ENCODE measurements around the gene PLA2G7.
A peak's percentile ranks its signal among the peaks of the same experiment; 100 is the strongest.
"Not testable (repeated sequence)": the region's sequence is repeated elsewhere in the genome, so short reads cannot be mapped to it uniquely, and the experiment has no call there.

Gene PLA2G7

DNA sequence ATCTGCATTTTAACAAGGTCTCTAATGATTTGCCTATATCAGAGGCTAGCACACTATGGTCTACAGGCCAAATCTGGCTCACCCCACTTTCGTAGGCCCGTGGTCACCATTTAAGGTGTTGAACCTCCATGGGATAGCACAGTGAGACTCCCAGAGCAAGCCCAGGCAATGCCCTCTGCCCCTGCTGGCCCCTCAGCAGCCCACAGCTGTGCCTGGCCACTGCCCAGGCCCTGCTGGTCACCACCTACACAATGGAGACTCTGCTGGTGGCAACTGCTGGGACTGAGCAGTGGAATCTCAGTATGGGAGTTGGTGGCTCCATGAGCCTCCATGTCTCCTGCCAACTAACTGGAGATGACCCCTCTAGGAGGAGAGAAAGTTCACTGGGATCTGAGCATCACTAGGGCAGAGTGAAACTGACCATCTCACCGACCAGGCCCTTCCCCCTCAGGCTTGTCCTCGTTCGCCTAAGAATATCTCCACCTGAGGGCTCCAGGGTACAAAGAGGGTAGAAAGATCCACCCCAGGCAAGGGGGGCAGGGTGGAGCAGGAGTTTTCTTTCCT, 13.8 kb upstream of the PLA2G7 start:
- no peak for DNase-seq (ENCODE audit: low spot score)

DNA sequence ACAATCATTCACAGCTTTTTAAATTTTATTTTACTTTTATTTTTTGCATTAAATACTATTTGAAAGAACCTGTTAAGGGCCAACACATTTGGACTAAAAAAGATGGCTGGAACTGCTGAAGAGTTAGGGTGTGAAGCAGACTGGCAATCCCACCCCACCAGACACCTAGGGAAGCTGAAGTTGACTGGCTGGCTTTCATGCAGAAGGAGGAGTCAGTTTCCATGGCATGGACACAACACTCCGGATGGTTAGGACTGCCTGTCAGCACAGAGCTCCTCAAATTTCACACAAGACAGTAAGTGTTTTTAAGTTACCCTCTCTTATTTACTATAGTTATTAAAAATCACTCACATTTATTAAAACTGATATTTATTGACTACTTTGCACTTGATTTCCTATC, 11.5 kb upstream of the PLA2G7 start, which contains the start of gene ANKRD66:
TSS of gene ANKRD66 (plus strand) at position 238 of the 400 bp plus-strand sequence. CDS start 5,016 bp downstream, outside the sequence.
- no peak for DNase-seq (ENCODE audit: low spot score)

GRCh38 chr6:46745973-46746372, 10.8 kb upstream of the PLA2G7 start:
- no peak for DNase-seq (ENCODE audit: low spot score)

- not testable (repeated sequence) for DNase-seq (ENCODE audit: low spot score)
These were observed 9.1 kb upstream of the PLA2G7 start for GRCh38 chr6:46744159-46744725.

GRCh38 chr6:46743425-46744158, 8.4 kb upstream of the PLA2G7 start:
- DNase-seq (ENCODE audit: low spot score): no peak

DNA sequence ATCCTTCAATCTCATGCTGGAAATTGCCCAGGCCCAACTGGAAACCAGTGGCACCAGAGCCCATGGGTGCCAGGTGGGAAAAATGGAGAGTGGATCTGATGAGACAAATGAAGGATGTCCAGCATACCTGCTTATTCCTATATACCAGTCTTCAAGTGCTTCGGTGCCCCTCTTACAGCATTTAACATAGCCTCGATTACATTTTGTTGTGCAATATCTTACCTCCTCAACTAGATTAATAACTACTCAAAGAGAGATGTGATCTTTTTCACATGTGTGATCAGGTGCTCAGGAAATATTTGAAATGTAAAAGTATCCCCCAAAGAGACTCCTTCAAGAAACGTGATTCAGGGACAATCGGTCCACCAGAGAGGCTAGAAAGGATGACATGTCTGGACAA, 6.7 kb upstream of the PLA2G7 start:
- DNase-seq (ENCODE audit: low spot score): no peak

DNA sequence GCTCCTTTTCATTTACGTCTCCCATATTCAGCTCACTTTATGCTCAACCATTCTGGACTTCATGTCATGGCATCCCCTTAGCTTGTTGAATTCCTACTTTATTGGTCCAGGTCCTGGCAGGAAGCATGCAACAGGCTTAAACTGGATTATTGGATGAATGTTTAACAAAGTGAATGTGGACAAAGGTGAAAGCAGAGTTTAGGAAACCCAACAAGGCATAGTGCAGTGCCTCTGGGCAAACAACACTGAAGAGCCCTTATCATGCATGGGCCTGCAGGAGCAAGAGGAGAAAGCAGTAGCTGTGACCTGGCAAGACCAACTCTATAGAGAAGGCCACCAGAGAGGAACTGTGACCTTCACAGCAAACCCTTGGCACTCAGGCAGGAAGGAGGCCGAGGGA, 6.3 kb upstream of the PLA2G7 start:
- no peak for DNase-seq (ENCODE audit: low spot score)

- DNase-seq (ENCODE audit: low spot score): no peak
These were observed 1.7 kb upstream of the PLA2G7 start for GRCh38 chr6:46736906-46737305.

- DNase-seq (ENCODE audit: low spot score): no peak
These were observed 501 bp upstream of the PLA2G7 start for GRCh38 chr6:46735720-46736031.

DNA sequence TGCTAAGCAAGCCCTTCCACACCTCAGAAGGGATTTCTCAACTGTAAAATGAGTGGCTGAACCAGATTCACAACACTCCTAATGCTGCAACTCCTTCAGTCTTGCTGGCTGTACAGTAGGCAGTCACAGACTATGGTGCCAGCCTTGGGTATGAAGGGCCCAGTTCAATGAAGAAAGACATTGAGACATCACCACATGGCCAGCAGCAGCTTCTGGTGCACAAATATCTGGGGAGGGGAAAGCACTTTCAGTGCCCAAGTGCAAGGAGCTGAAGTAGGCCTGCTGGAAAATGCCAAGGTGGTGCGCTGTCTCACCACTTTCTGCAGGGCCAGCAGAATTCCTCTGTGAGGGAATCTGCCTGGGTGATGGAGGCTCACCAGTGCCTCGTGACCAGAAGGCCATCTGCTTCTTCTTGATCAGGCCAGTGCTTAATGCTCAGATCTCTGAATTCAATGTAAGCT, 1.8 kb downstream of the PLA2G7 start:
- no peak for DNase-seq (ENCODE audit: low spot score)

DNA sequence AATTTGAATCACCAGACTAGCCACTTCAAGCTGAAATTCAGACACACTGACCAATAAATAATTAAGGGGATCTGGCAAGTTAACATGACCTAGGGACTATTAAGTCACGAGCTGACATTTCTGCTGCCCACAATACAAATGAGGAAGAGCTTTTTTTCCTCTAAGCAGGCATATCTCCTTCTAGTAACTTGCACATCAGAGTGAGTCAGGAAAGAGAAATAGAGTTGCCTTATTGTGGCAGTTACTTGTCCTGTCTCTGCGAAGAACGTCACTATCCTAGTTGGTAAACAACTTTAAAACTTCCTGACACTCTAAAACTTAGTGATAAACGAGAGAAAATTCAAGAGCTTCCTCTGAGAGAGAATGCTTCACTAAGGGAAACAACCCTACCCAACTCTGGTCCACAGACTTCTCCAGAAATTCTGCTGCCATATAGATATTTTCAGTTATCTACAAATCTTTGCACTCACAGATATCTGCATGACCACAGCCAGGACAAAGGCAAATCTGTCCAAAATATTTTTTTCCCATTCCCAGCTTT, 4.2 kb downstream of the PLA2G7 start:
- no peak for DNase-seq (ENCODE audit: low spot score)

DNA sequence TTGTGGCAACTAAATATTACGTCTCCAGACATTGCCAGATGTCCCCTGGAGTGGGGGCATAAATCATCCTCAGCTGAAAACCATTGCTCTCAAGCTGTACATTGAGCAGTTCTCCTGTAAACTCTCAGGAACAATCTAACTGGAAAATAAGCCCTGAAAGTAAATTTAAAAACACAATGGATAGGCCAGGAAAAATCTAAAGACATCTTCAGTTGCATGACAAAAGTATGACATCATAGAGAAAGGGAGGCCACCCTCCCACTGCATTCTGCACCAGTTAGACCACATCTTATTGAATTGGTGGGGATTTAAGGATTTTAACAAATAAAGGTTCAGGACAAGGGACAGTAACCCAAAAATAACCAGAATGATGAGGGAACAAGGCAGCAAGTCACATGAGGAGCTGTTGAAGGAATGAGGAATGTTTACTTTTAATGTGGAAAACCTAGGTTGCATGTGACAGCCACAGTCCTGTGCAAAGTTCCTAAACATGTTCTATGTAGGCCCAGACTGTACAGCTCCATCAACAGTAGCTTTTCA, 5.3 kb downstream of the PLA2G7 start:
- no peak for DNase-seq (ENCODE audit: low spot score)

DNA sequence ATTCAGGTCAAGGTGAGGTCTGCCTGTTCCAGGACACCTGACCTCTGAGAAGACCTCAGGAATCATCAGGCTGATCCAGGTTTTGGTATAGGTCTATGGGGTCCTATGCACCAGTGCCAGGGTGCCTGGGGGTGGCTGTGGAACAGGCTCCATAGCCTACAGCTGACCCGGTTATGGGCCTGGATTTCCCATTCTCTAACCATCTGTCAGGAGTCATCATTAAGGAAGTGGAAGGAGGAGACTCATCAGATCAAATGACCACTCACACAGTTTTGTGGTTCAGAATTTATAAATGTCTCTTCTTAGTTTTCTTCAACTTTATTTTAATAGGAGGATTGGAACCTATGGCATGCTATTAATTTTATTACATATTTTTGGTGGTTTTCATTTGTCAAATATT, 14.8 kb downstream of the PLA2G7 start:
- no peak for DNase-seq (ENCODE audit: low spot score)

DNA sequence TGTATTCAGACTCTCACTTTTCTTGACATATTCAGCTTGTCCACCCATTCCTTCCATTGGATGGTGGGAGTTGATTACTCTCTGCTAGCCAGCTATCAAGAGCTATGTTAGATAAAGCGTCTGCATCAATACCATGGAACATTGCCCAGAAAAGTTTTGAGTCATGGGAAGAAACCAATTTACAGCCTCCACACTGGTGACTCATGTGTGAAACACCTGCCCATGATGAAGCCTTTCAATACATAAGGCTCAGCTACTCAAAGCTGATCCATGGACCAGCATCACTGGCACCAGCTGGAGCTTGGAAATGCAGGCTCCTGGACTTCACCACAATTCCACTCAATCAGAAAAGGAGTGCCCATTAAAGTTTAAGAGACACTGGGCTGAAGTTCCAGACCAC, 16.1 kb downstream of the PLA2G7 start:
- no peak for DNase-seq (ENCODE audit: low spot score)

GRCh38 chr6:46715141-46715540, 20.0 kb downstream of the PLA2G7 start:
- DNase-seq (ENCODE audit: low spot score): no peak

DNA sequence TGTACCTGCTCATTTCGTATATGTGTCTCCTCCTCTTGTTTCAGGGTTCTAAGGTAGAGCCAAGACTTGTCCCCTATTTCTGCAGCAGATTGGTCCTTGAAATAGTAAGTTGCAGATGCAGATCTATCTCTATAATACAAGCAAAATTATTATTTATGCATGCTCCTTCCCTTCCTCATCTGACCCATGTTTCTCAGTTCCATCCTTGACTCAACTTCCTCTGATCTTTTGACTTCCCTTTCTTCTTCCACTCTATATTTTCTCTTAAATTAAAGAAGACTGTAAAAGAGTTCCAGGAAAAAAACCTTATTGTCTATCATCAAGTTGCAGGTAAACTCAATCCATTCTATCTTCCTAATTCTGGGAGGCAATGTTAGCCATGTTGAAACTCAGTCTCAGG, 23.7 kb downstream of the PLA2G7 start:
- no peak for DNase-seq (ENCODE audit: low spot score)

DNA sequence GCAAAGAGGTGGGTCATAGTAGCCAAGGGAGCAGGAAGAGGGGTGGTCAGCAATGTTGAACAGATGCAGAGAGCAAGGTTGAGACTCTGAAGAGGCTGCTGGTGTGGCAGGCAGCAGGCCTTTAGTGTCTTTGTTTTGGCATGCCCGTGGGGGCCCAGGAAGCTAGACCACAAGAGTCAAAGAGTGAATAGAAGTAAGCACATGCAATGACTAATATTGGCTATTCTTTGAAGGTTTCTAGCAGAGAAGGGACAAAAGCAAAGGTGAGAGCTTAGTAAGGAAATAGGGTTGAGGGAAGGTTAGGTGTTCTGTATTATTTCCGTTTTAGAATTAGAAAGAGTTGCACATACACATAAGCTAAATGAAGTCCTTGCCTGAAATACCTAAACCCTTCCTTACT, 28.7 kb downstream of the PLA2G7 start:
- peak; percentile 6 for DNase-seq (ENCODE audit: low spot score)

DNA sequence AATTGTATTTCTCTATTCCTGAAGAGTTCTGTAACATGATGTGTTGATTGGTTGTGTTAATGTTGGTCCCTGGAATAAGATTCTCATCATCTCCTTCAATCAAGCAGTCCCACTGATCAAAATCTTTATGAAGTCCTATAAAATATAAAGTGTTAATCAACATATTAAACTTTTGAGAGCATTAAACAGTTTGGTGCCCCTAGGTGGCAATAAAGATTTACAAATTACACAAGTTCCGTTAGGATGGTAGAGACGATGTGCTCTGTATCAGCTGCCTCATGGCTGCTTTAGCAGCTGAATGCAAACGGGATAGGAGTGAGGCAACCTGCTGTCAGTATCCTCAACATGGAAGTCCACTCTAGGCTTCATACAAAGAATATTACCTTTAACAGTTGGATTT, 30.6 kb downstream of the PLA2G7 start:
- DNase-seq (ENCODE audit: low spot score): no peak

GRCh38 chr6:46699970-46700369, 35.2 kb downstream of the PLA2G7 start:
- no peak for DNase-seq (ENCODE audit: low spot score)

DNA sequence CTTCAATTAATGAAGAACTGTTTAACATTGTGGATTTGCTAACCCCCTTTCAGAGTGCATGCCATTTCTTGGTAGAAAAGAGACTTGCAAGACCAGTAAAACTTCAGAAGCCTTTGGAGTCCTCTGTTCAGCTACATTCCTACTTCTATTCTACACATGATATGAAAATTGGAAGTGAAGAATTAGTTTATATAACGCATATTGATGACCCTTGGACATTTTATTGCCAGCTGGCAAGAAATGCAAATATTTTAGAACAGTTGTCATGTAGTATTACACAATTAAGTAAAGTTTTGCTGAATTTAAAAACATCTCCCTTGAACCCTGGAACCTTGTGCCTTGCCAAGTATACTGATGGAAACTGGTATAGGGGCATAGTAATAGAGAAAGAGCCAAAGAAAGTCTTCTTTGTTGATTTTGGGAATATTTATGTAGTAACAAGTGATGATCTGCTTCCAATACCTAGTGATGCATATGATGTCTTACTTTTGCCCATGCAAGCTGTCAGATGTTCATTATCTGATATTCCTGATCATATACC, 44.2 kb downstream of the PLA2G7 start:
- no peak for DNase-seq (ENCODE audit: low spot score)

DNA sequence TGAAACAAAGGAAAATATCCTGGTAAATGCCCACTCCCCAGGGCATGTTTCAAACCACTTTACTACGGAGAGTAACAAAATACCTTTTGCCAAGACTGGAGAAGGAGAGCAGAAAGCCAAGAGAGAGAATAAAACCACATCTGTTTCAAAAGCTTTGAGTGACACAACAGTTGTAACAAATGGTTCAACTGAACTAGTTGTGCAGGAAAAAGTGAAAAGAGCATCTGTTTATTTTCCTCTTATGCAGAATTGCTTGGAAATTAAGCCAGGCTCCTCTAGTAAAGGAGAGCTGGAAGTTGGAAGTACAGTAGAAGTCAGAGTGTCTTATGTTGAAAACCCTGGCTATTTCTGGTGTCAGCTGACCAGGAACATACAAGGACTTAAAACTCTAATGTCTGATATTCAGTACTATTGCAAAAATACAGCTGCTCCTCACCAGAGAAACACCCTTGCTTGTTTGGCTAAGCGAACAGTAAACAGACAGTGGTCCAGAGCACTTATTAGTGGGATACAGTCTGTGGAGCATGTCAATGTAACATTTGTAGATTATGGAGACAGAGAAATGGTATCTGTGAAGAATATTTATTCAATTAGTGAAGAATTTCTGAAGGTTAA, 44.9 kb downstream of the PLA2G7 start:
- no peak for DNase-seq (ENCODE audit: low spot score)

DNA sequence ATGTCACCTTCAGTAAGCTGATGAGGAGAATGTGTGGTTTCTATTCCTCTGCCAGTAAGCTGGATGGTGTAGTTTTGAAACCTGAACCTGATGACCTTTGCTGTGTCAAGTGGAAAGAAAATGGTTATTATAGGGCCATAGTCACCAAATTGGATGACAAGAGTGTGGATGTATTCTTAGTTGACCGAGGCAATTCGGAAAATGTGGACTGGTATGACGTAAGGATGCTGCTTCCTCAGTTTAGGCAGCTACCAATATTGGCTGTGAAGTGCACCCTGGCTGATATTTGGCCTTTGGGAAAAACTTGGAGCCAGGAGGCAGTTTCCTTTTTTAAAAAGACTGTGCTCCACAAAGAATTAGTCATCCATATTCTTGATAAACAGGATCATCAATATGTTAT, 45.5 kb downstream of the PLA2G7 start:
- DNase-seq (ENCODE audit: low spot score): no peak

- DNase-seq (ENCODE audit: low spot score): no peak
These were observed 46.2 kb downstream of the PLA2G7 start for GRCh38 chr6:46688966-46689335.
